H9 (cell line): Measurements from ENCODE around the gene TLE5. TPM values are rescaled to one million over a fixed set of nuclear protein-coding genes. Genes with fewer than 3 reads are reported as not detected.

Experiments used
- DNase-seq: peaks from one replicate; pipeline ENCODE4 v3.0.0-alpha.2; 2017
- H2AFZ ChIP-seq: one replicate; pipeline ENCODE4 v1.6.1; 2013; ENCODE audit warnings: mild to moderate bottlenecking, low read length, control low read depth, moderate library complexity
- H2AK5ac ChIP-seq: 2 replicates; pipeline ENCODE4 v1.6.1; 2013; ENCODE audit warnings: low read length, control low read depth, mixed read lengths; ENCODE audit not compliant: insufficient read length
- H2BK120ac ChIP-seq: one replicate; pipeline ENCODE4 v1.6.1; 2013; ENCODE audit warnings: low read depth, mild to moderate bottlenecking, low read length, control low read depth, inconsistent platforms; ENCODE audit not compliant: poor library complexity, severe bottlenecking
- H2BK12ac ChIP-seq: 2 replicates; pipeline ENCODE4 v1.6.1; 2013; ENCODE audit warnings: low read length, control low read depth, mixed read lengths, low read depth; ENCODE audit not compliant: insufficient read length
- H2BK15ac ChIP-seq: 2 replicates; pipeline ENCODE4 v1.6.1; 2013; ENCODE audit warnings: low read depth, low read length, control low read depth
- H2BK20ac ChIP-seq: one replicate; pipeline ENCODE4 v1.6.1; 2013; ENCODE audit warnings: low read depth, mild to moderate bottlenecking, low read length, control low read depth, inconsistent platforms; ENCODE audit not compliant: poor library complexity, severe bottlenecking
- H2BK5ac ChIP-seq: 2 replicates; pipeline ENCODE4 v1.6.1; 2013; ENCODE audit warnings: low read length, control low read depth, mixed read lengths; ENCODE audit not compliant: insufficient read length
- H3K14ac ChIP-seq: 2 replicates; pipeline ENCODE4 v1.6.1; 2013; ENCODE audit warnings: low read length, control low read depth; ENCODE audit not compliant: insufficient read depth
- H3K18ac ChIP-seq: 2 replicates; pipeline ENCODE4 v1.6.1; 2013; ENCODE audit warnings: low read depth, mild to moderate bottlenecking, mixed read lengths, low read length, control low read depth; ENCODE audit not compliant: insufficient read length
- H3K23ac ChIP-seq: 2 replicates; pipeline ENCODE4 v1.6.1; 2013; ENCODE audit warnings: low read length, control low read depth, mixed read lengths, low read depth; ENCODE audit not compliant: insufficient read length
- H3K23me2 ChIP-seq: 2 replicates; pipeline ENCODE4 v1.6.1; 2013; ENCODE audit warnings: low read depth, mild to moderate bottlenecking, mixed read lengths, low read length, control low read depth; ENCODE audit not compliant: insufficient read length, poor library complexity, severe bottlenecking
- H3K27ac ChIP-seq: 2 replicates; pipeline ENCODE4 v1.5.1; 2013; ENCODE audit warnings: low read length, control low read depth, mixed read lengths, low read depth; ENCODE audit not compliant: insufficient read length
- H3K27me3 ChIP-seq: 2 replicates; pipeline ENCODE4 v1.6.1; 2013; ENCODE audit warnings: low read length, control low read depth, inconsistent platforms; ENCODE audit not compliant: insufficient read depth
- H3K4ac ChIP-seq: 2 replicates; pipeline ENCODE4 v1.6.1; 2013; ENCODE audit warnings: low read depth, mild to moderate bottlenecking, control low read depth, inconsistent platforms, low read length, moderate library complexity
- H3K4me1 ChIP-seq: 2 replicates; pipeline ENCODE4 v1.6.1; 2013; ENCODE audit warnings: low read length, control low read depth, inconsistent platforms; ENCODE audit not compliant: insufficient read depth
- H3K4me2 ChIP-seq: 2 replicates; pipeline ENCODE4 v1.6.1; 2013; ENCODE audit warnings: low read length, control low read depth, mixed read lengths; ENCODE audit not compliant: insufficient read length, insufficient read depth
- H3K56ac ChIP-seq: 2 replicates; pipeline ENCODE4 v1.6.1; 2013; ENCODE audit warnings: low read depth, mild to moderate bottlenecking, mixed read lengths, low read length, control low read depth; ENCODE audit not compliant: insufficient read length
- H3K79me1 ChIP-seq: 2 replicates; pipeline ENCODE4 v1.6.1; 2013; ENCODE audit warnings: low read depth, mild to moderate bottlenecking, moderate library complexity, low read length, control low read depth, inconsistent platforms; ENCODE audit not compliant: insufficient read depth, poor library complexity, severe bottlenecking
- H3K79me2 ChIP-seq: 2 replicates; pipeline ENCODE4 v1.6.1; 2013; ENCODE audit warnings: low read length, control low read depth, inconsistent platforms; ENCODE audit not compliant: insufficient read depth
- H3K9ac ChIP-seq: 2 replicates; pipeline ENCODE4 v1.6.1; 2013; ENCODE audit warnings: low read length, control low read depth, mixed read lengths; ENCODE audit not compliant: insufficient read length; ENCODE audit errors: extremely low read depth
- H3K9me3 ChIP-seq: one replicate; pipeline ENCODE4 v1.6.1; 2013; ENCODE audit warnings: low read depth, low read length, inconsistent platforms; ENCODE audit not compliant: control insufficient read depth
- H3T11ph ChIP-seq: one replicate; pipeline ENCODE4 v1.6.1; 2013; ENCODE audit warnings: mild to moderate bottlenecking, low read length, control low read depth, inconsistent platforms
- H4K20me1 ChIP-seq: one replicate; pipeline ENCODE4 v1.6.1; 2013; ENCODE audit not compliant: control insufficient read depth, insufficient read length, insufficient read depth
- H4K5ac ChIP-seq: 2 replicates; pipeline ENCODE4 v1.6.1; 2013; ENCODE audit warnings: low read depth, mild to moderate bottlenecking, mixed read lengths, low read length, control low read depth; ENCODE audit not compliant: insufficient read length
- H4K8ac ChIP-seq: replicated peaks from 2 replicates; pipeline ENCODE4 v1.6.1; 2013; ENCODE audit warnings: low read length, control low read depth, mixed read lengths, low read depth; ENCODE audit not compliant: insufficient read length
- H4K91ac ChIP-seq: 2 replicates; pipeline ENCODE4 v1.6.1; 2013; ENCODE audit warnings: low read depth, mild to moderate bottlenecking, moderate library complexity, mixed read lengths, low read length, control low read depth; ENCODE audit not compliant: insufficient read length
- H3K27ac Mint-ChIP-seq, 3 experiments: 2 replicates in 2 of 3; 3 replicates in 1 of 3; pipeline ENCODE4 v1.8.0; 2020 to 2021; ENCODE audit warnings: mixed read lengths in 3 of 3, mild to moderate bottlenecking in 1 of 3, moderate library complexity in 1 of 3
- H3K27me3 Mint-ChIP-seq: 2 replicates; pipeline ENCODE4 v1.8.0; 2021; ENCODE audit warnings: low read depth, mild to moderate bottlenecking, moderate library complexity, mixed read lengths
- H3K36me3 Mint-ChIP-seq, 3 experiments: 2 replicates in 2 of 3; 3 replicates in 1 of 3; pipeline ENCODE4 v1.8.0; 2020 to 2021; ENCODE audit warnings: low read depth in 3 of 3, mixed read lengths in 3 of 3; ENCODE audit not compliant: insufficient read depth in 1 of 3
- H3K4me1 Mint-ChIP-seq, 2 experiments: 2 replicates each; pipeline ENCODE4 v1.8.0; 2020; ENCODE audit warnings: mixed read lengths in 2 of 2
- H3K4me3 Mint-ChIP-seq, 2 experiments: 2 replicates in 1 of 2; 3 replicates in 1 of 2; pipeline ENCODE4 v1.8.0; 2020 to 2021; ENCODE audit warnings: mild to moderate bottlenecking in 2 of 2, mixed read lengths in 2 of 2, moderate library complexity in 1 of 2
- H3K9me3 Mint-ChIP-seq, 2 experiments: 2 replicates in 1 of 2; 3 replicates in 1 of 2; pipeline ENCODE4 v1.8.0; 2020; ENCODE audit warnings: mild to moderate bottlenecking in 2 of 2, mixed read lengths in 2 of 2, moderate library complexity in 1 of 2
- CTCF ChIP-seq: fragments of 200-600 bp; sonication (generic); conservative IDR thresholded peaks from 3 replicates; pipeline ENCODE4 v1.8.0; 2021; ENCODE audit warnings: antibody characterized with exemption, mild to moderate bottlenecking
- WGBS: extraction: QIAGEN DNeasy Blood & Tissue Kit; methylation state at CpG from one replicate; pipeline ENCODE4 v1.1.7; 2013; ENCODE audit warnings: missing lambda C conversion rate, low lambda C conversion rate, mixed read lengths; ENCODE audit not compliant: insufficient read length; ENCODE audit errors: extremely low coverage; 5-methylcytosine and 5-hydroxymethylcytosine counted together
- total RNA-seq: library from RNA; stranded (reverse); gene quantifications from 2 replicates; pipeline ENCODE4 v1.2.1, GENCODE V29; 2021

The TLE5 gene
- total RNA-seq, 1 experiment from 2014 or later: 221 TPM

DNA sequence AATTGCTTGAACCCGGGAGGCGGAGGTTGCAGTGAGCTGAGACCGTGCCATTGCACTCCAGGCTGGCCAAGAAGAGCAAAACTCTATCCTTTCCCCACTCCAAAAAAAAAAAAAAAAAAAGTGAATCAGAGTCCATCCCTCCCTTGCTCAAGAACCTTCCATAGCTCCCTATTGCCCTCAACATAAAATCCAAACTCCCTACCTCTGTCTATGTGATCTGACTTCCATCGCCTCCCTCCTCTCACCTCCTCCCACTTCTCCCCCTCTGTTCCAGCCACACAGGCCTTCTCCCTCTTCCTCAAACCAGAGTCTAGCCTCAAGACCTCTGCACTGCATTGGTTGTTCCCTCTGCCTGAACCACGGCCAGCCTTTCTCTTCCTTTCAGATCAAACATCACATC is 23.2 kb downstream of the TLE5 start:
- no peaks in the 10 kb centered on the region for H3K79me2 ChIP-seq
- H2BK15ac ChIP-seq: no peak overlapping the region
- no peak overlapping the region for H4K5ac ChIP-seq
- H3K23me2 ChIP-seq: peaks cover 14% of the 10 kb centered on the region
- TF ChIP-seq CTCF: no peak
- no peak overlapping the region for H2AK5ac ChIP-seq
- no peaks in the 10 kb centered on the region for H4K20me1 ChIP-seq
- Mint-ChIP-seq H3K9me3 (peaks cover 0 to 7% of the 10 kb centered on the region in 2 experiments; a peak in 2 of 5 replicates), H3K36me3 (no peaks in the 10 kb centered on the region), H3K4me1 (peaks cover 27 to 43% of the 10 kb centered on the region in 2 experiments), H3K27ac (no peak overlapping the region; a peak in 1 of 7 replicates), H3K4me3 (peak overlapping the region in 1 of 2 experiments; percentile 43; a peak in 2 of 5 replicates), H3K27me3 (peaks cover 74% of the 10 kb centered on the region)
- no peak overlapping the region for H2BK12ac ChIP-seq
- H2BK5ac ChIP-seq: no peak overlapping the region
- no peaks in the 10 kb centered on the region for H3K9me3 ChIP-seq
- H3K9ac ChIP-seq: no peak overlapping the region
- WGBS: no CpG with 5 or more reads among the region's 5 CpGs
- H3K27me3 ChIP-seq: no peaks in the 10 kb centered on the region
- H2BK20ac ChIP-seq: no peak overlapping the region
- no peak overlapping the region for H3K56ac ChIP-seq
- no peaks in the 10 kb centered on the region for H3K79me1 ChIP-seq
- no peak overlapping the region for H3K4me2 ChIP-seq
- H3T11ph ChIP-seq: no peak overlapping the region
- no peak overlapping the region for H3K18ac ChIP-seq
- H3K4me1 ChIP-seq: peaks cover 5% of the 10 kb centered on the region; the same call in 1 of the 2 replicates
- no peak overlapping the region for H3K4ac ChIP-seq
- no peak overlapping the region for H4K8ac ChIP-seq
- no peak overlapping the region for H2AFZ ChIP-seq
- H3K27ac ChIP-seq: no peak overlapping the region
- H3K23ac ChIP-seq: no peak overlapping the region
- no peak overlapping the region for H4K91ac ChIP-seq
- DNase-seq: no peak
- H2BK120ac ChIP-seq: no peak overlapping the region
- no peak overlapping the region for H3K14ac ChIP-seq
